EL (cell line): ENCODE results near the gene IL1RAPL2.
"Not testable (repeated sequence)": the region's sequence is repeated elsewhere in the genome, so short reads cannot be mapped to it uniquely, and the experiment has no call there.

Experiments
- DNase-seq: peaks from one replicate; pipeline ENCODE4 v3.0.0-alpha.2; 2016

IL1RAPL2 gene

DNA sequence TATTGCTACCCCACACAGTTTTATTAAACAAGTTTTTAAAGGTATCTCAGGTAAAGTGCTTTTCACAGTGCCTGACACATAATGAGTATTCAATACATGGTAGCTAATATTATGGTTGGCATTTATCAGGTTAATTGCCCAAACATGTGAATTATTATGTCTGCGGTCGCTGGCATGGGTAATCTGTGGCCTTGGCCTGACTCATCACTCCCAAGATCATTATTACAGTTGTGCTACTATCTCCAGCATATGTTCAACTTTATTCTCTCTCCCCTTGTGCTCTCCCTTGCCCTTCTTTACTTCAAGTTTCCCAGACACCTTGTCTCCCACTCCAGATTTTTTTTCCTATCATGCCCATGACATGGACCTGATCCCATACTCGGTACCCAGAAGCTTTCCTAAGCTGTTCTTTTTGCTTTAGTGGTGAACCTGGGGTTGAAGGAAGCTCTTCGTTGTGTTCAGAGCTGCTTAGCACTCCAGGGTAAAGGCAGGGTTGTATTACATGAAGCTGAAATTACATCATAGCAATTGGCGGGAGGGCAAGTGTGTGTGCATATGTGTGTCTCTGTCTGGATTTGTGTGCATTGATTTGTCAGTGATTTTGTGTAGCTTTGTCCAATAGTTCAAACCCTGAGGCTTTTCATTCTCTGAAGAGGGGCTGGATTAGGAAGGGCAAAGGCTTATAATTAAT is 1079.8 kb downstream of the IL1RAPL2 start:
- DNase-seq = no peak

DNA sequence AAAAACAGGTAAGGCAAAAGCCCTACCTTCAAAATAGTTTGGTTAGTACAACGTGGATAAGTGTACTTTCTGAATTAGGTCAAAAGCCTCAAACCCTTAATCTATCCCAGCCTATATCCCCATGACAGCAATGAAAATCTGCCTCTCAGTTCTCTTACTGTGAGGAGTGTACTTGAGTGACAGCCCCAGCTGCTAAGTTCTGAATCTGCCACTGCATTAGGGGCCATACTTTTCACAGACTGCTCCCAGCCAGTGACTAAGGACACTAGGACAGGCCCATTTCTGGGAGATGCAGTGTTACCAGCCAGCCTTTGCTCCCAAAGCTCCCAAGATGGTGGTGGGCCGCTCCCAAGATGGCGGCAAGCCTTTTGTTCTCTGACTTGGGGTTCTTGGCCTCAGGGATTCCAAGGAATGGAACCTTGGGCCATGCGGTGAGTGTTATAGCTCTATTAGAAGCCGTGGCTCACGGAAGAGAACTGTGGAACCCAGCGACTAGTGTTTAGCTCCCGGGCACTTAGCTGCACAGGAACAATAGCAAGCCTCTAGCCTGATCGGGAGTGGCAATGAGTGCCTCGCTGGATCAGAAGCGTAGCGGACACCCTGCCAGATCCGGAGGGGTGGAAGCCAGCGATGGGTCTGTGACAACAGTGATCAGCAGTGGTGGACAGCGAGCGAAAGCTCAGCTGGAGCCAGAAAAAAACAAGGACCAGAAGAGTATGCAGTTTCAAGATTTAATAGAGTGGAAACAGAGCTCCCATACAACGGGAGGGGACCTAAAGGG is 1080.8 kb downstream of the IL1RAPL2 start:
- no peak for DNase-seq

DNA sequence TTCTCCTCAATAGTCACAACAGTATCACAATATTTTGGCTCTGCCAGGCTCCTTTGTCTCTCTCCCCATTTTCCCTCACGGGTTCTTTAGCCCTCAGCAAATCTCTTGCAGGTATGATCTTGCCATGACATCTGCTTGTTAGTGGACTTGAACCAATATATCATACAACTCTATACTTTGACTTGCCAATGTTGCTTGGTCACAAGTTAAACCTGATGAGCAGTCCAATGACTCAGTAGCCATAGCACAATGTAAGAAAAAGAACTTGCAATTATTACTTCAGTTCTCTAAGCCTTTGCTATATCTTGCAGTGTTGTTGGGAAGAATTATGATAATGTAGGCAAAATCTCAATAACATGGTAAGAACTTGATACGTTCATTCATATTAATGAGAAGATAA is 1081.8 kb downstream of the IL1RAPL2 start:
- no peak for DNase-seq

DNA sequence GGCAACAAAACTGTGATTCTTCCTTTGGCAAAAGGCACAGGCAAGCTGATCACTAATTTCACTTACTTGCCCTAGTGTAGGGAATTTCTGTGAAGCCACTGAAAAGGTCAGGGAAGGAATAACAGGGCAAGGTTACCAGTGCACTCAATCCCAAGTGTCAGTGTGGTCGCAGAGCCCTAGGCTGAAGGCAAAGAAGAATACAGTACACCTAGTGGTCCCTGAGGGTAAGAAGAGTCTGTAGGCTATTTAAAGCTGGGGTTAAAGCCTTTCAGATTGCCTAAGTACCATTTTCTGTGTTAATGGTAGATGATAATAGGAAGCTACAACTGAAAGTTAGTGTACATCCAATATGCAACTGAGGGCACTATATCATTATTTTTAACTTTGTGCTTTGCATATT is 1082.7 kb downstream of the IL1RAPL2 start:
- no peak for DNase-seq

DNA sequence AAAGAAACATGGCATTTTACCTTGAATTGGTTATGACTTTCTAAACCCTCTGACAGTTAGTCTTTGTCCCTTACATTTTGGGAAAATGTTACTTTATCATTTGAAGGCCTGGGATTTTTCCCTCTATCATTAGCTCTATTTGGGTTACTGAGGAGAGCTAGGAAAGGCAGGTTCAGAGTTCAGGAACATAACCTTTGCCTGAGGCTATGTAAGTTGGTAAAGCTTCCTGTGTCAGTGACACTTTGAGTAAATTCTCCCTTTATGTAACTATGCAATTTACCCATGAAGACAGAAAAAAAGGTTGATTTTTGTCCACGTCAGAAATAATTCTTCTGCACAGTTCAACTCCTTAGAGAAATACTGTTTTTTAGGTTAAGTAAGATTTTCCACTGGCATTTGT is 1084.6 kb downstream of the IL1RAPL2 start:
- no peak for DNase-seq

DNA sequence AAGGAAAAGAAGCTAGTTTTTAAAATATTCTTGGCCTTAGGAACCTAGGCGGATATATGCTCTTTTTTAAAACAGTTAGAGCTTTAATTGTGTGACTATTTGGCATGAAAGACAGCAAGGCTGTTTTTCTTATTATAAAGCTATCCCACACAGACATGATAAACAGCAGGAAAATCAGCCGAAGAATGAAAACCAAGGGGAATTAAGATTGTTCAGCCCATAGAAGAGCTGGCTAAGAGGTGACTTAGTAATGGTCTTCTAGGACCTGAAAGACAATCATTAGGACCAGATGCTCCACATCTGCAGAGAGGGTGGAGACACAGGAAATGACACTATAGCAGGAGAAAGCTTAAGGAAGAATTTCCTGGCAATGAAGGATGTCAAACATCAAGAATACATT is 1085.0 kb downstream of the IL1RAPL2 start:
- no peak for DNase-seq

DNA sequence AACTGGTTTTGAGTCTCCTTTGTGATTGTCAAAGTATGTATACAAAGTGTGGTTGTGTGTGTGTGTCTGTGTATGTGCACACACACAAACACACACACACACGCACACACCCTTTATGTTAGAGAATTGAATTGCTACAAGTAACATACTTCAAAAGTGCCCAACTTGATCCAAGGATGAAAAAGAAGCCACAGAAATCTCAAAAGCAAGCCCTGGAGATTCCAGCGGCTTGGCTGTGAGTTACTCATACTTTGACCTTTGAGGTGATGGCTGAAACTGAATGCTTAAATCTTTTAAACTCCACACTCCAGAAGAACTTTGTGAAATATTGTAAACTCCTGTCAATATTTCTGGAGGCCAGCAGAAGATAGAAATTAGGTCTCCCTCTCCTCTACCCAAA is 1087.9 kb downstream of the IL1RAPL2 start:
- no peak for DNase-seq

DNA sequence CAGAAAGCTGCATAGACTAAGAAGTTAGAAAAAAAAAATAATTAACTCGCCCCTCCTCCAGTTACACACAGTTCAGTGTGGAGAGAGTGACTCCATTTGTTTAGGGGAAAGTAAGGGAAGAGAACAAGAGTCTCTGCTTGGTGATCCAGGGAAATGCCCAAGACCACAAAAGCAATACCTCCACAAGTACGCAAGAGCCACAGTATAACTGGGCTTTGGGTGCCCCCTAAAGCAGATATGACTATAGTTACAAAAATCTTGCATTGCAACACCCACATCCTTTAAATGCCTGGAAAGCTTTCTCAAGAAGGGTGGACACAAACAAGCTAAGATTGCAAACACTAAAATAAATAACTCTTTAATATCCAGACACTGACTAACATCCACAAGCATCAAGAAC is 1092.1 kb downstream of the IL1RAPL2 start:
- no peak for DNase-seq

DNA sequence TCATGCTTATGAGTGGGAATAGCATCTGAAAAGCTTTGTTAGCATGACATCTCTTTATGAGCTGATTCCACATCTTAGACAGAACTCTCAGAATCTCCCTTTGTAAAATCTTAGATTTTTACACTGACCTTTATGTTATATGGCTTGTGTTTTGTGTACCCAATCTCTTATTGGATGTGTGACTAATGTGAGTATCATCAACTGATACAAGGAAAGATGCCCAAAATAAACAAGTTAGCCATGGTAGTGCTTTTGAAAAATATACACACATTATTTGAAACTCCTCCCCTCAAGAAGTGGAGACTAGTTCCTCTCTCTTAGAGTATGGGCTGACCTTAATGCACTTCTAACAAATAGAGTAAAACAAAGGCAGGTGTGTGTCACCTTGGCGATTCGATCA is 1096.2 kb downstream of the IL1RAPL2 start:
- DNase-seq = no peak

DNA sequence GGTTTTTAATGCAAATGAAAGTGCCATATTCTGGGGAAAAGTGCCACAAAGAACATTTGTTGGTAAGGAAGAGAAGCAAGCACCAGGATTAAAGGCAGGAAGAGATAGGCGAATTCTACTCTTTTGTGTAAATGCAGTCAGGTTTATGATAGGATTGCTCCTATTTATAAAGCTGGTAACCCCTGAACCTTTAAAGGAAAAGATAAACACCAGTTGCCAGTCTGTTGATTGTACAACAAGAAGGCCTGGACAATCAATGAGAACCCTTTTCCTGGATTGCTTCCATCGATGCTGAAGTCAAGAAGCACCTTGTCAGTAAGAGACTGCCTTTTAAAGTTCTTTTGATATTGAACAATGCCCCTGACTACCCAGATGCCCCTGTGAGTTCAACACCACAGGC is 1098.2 kb downstream of the IL1RAPL2 start:
- no peak for DNase-seq

DNA sequence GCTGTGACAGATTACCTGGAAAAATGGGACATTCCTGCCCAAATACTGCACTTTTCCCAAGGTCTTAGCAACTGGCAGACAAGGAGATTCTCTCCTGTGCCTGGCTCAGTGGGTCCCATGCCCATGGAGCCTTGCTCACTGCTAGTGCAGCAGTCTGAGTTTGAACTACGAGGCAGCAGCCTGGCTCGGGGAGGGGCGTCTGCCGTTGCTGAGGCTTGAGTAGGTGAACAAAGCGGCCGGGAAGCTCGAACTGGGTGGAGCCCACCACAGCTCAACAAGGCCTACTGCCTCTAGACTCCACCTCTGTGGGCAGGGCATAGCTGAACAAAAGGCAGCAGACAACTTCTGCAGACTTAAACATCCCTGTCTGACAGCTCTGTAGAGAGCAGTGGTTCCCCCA is 1118.3 kb downstream of the IL1RAPL2 start:
- DNase-seq = not testable (repeated sequence)

DNA sequence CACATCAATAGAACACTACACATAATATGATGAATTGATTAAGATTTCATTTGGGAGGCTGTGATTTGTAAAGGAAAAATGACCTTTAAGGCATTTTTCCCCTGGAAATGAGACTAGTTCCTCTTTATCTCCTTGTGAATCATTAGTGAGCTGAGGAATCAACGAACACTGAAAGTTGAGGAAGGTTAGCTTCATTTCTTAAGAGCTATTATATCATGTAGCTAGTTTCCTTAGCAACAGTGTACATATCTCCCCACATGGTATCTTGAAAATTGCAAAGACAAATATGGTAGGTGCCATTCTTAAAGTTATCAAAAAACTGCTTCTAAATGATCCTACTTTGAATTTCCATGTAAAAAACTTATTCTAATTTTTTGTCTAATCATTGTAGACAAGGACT is 1128.8 kb downstream of the IL1RAPL2 start:
- DNase-seq = no peak

DNA sequence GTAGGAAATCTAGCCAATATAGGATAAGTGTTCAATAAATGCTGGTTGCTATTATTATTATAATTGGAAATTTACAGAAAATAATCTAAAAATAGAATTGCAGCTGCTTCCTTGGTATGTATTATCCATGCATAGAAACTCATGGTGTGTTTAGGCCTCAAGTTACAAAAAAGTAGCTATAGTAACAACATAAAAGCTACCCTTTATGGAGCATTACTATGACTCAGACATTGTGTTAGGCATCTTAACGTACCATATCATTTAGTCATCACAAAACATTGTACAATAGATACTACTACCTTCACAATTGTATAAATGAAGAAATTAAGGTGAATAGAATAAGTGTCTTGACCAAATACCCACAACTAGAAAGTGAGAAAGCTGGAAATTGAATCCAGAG is 1129.5 kb downstream of the IL1RAPL2 start:
- no peak for DNase-seq

DNA sequence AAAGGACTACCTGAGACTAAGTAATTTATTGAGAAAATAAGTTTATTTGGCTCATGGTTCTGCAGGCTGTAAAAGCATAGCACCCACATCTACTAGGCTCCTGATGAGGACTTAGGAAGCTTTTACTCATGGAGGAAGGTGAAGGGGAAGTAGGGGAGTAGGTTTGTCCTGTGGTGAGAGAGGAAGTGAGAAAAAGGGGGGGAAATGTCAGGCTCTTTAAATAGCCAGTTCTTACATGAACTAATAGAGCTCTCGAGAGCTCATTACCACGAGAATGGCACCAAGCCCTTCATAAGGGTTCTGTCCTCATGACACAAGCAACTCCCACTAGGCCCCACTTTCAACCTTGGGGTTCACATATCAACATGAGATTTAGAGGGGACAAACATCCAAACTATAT is 1130.9 kb downstream of the IL1RAPL2 start:
- no peak for DNase-seq

DNA sequence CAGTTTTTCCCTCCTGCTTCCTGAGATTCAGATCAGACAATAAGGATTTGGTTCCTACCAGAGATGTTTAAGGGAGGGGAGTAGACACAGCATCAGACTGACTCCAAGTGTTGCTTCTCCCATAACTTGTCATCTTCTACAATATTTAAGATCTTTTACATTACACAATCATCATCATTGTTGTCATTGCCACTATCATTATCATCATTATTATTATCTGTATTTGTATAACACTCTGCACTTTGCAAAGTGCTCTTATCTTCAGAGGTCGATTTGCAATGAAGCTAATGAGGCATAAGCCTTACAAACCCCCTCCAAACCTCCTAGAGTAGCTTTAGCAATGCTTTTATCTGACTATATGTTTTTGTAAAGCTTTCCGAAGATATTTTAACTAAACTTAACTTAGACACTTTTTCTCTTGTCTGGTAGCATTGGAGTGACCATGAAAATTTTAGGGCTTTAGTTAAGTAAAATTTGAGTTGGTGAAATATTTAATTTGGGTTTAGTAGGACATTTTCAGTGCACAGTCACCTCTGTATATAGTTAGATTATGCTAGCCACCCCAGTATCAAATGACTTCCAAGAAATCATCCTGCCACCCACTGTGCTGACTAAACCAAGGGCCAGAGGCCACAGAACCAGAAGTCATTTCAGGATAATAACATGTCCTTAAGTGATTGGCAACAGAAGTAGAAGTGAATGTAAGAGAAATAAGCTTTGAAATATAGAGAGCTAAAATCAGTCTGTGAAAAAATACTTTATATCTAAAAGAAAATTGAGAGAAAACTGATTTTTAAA is 1132.2 kb downstream of the IL1RAPL2 start:
- DNase-seq = no peak

DNA sequence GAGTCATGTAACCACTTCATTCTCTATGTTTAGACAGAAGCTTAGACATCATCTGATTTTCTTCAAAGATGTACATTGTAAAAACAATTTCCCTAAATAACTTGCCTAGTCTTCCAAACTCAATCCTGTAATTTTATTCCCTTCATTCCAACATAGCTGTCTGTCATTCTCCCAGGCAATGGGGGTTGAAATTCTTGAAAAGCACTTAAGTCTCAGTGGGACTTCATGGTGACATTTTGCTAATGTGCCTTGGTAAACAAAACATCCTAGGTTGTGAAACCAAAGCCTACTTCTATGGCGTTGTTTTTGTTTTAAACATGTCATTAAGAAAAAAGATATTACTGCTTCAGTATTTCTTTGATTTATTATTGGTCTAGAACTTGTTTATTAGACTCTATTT is 1134.3 kb downstream of the IL1RAPL2 start:
- no peak for DNase-seq

DNA sequence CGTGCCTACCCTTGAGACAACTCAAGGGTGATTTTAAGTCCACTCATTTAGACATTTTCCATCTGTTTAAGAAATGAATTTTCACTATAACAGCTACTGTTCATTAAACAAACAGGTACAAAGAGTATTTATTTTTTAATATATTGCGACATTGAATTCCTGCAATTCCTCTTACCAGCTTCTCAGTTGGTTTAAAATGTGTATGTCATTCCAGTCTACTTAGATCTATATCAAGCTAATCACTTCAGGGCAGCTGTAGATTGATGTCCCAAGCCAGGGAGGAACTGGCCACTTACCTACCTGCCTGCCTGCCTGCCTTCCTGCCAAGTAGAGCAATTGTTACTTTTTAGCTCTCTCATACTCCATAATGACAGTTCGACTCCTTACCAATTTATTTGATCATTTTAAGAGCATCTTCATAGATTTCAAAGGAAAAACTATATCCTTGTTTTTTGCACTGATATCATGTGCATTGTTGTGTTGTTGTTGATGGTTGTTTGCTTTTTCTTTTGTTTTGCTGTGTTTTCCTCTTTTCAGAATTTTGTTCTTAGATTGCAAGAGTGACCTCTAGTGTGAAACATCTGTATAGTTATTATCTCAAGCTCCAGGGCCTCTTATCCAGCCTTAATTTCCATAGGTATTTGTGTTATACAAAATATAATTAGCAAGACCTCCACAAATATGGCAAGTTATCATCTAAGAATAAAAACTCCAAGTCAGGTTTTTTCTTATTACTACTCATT is 1135.5 kb downstream of the IL1RAPL2 start:
- DNase-seq = no peak

DNA sequence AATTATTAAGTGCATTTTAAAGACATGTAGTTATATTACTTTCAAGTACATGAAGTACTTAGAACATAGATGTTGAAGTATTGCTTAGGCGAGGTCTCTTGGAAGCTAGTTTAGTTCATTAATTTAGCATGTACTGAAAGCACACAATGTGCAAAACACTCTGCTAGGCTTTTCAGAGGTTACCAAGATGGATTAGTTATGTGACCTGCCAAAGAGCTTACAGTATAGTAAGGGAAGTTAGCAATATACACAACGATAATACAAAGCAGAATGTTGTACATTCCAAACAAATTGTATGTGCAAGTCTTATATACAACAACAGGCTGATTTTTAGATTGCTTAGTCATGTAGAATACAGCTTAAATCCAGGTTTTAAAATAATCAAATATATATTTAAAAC is 1137.9 kb downstream of the IL1RAPL2 start:
- no peak for DNase-seq

DNA sequence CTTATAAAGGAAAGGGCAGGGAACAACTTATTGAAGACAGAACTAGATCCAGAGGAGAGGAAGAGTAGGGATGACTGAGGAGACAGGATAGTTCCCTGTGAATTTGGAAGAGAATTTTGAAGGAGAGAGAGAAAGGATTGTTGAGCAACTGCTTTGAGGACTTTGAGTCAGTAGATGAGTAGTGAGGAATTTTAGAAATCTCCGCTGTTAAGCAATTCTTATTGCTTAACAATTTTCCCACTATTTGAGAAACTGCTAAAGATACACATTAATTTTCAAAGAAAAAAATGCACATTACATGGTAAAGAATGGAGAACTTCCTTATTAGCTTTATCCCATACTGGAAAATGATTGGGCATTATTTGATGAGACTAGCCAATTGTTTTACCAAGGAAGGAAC is 1140.0 kb downstream of the IL1RAPL2 start:
- no peak for DNase-seq

DNA sequence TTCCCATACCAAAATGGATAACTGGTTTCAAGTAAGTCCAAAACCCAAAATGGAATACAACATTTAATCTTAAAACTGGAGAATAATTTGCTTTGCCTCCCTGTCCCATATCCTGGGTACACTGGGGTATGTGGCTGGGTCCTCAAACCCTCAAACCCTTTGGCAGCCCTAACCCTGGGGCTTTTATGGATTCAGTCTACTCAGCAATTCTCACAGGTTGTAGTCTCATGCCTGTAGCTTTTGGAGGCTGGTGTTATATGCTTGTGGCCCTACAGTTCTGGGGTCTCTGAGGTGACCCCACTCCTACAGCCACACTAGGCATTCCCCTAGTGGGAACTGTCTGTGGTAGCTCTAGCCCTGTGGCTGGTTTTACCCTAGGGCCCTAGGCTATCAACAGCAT is 1145.8 kb downstream of the IL1RAPL2 start:
- no peak for DNase-seq

DNA sequence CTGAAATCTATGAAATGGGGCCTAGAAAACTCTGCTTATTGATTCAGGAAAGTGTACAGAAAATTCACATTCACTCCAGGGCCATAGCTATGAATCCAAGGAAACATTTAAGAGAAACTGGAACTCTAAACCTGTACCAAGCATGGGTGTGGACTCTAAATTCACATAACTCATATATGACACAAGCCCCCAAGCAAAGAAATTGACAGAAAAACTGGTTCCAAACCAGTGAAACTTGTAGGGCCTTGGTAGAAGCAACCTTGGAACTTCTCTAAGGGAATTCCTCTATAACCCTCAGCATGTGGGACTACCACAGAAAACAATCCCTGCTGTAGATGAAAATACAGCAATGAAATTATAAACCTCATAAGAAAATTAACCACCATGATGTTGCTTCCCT is 1149.7 kb downstream of the IL1RAPL2 start:
- DNase-seq = no peak

DNA sequence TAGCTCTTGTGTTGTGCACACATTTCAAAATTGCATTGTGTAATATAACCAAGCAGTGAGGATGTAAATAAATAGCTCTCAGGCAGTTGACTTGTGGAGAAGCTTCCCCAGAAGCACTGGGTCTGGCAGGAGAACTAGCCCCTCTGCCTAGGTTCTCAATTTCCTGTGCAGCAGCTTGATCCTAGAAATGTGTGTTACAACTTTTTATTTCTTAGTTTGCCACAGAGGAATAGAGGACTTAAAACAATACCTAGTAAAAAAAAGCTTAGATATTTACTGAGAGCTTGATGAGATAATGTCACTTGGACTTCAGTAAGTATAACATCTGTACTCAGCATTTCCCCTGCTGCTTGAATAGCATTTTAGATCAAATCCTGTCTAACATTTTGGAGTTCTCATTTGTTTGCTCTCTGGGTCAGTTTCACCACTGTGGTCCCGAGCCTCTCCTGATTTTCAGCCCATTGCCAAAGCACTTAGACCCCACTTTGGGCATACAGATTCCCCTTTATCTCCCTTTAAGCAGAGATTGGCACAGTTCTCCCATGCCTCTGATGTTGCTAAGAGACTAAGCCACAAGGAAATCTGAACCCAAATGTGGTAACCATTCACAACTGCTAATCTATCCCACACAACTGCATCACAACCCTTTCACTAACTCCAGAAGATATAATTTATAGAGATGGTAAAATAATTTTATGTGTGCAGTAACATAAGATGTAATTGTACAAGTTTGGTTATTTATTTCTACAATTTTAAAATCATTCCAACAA is 1158.2 kb downstream of the IL1RAPL2 start:
- DNase-seq = no peak
